GM10266 (cell line): Measurements from ENCODE around the gene RASL11B.

Source experiments
- DNase-seq: peaks from one replicate; pipeline ENCODE4 v3.0.0; 2012; ENCODE audit errors: extremely low spot score
- TF ChIP-seq, protein P1 (sequence below): IDR thresholded peaks from 2 replicates; pipeline ENCODE4 v1.5.1; 2012; ENCODE audit warnings: mild to moderate bottlenecking, low read depth; ENCODE audit not compliant: control insufficient read depth, insufficient read depth; ENCODE audit errors: missing control alignments

The RASL11B gene

GRCh38 chr4:52891743-52892142 lies 29.6 kb downstream of the RASL11B start:
- TF ChIP-seq, protein P1, sequence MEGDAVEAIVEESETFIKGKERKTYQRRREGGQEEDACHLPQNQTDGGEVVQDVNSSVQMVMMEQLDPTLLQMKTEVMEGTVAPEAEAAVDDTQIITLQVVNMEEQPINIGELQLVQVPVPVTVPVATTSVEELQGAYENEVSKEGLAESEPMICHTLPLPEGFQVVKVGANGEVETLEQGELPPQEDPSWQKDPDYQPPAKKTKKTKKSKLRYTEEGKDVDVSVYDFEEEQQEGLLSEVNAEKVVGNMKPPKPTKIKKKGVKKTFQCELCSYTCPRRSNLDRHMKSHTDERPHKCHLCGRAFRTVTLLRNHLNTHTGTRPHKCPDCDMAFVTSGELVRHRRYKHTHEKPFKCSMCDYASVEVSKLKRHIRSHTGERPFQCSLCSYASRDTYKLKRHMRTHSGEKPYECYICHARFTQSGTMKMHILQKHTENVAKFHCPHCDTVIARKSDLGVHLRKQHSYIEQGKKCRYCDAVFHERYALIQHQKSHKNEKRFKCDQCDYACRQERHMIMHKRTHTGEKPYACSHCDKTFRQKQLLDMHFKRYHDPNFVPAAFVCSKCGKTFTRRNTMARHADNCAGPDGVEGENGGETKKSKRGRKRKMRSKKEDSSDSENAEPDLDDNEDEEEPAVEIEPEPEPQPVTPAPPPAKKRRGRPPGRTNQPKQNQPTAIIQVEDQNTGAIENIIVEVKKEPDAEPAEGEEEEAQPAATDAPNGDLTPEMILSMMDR, result no peak
- no peak for DNase-seq

DNA sequence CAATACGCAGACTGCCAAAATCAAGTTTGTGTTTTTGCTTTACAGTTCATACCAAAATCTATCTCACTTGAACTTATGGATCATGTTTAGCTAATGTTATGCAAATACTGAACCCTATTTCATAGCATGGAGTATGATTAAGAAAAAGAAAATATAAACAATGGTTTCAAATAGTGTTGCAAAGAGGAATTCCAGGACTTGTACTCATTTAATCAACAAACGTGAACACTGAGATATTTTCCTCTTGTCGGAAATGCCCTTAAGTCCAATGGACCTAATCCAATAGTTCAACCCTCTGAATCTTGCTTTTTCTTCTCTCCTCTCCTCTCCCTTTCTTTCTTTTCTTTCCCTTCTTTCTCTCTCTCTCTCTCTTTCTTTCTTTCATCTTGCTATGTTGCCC lies 30.8 kb downstream of the RASL11B start:
- no peak for DNase-seq
- TF ChIP-seq, protein P1, result no peak

DNA sequence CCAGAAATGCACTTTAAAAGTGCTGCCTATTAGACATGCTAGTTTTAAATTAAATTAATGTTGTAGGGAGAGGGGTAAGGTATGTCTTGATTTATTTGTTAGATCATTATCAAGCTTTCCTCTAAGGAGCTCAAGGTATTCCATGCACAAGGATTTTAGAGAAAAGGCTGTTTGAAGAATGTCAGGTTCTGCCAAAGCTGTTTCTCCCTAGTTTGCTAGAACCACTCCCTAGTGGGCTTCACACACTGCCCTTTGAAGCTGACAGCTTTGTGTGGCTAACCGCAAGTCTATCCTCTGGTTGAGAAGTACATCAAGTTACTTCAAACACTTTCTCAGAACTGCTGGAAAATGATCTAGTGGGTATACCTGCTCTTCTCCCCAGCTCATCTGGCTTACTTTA lies 32.3 kb downstream of the RASL11B start:
- TF ChIP-seq, protein P1, result no peak
- no peak for DNase-seq

- no peak for DNase-seq
- TF ChIP-seq, protein P1, result no peak
Observed at GRCh38 chr4:52903273-52903672, 41.2 kb downstream of the RASL11B start.

DNA sequence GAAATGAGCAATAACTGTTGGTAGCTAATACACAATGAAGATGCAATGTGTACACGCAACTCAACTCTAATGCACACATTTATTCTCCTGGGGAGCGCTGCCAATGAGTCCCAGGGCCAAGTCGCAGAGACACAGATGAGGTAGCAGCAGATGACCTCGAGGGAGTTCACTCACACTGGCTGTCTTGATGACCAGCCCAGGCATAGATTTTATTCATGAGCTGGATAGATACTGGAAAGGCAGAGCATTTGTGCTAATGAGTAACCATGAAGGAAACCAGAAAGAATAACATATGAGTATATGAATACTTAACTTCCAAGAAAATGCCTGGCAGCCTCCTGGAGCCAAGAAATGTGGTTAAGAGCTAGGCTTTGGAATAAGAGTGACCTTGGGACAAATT lies 42.3 kb downstream of the RASL11B start:
- DNase-seq, result no peak
- TF ChIP-seq, protein P1, result no peak

DNA sequence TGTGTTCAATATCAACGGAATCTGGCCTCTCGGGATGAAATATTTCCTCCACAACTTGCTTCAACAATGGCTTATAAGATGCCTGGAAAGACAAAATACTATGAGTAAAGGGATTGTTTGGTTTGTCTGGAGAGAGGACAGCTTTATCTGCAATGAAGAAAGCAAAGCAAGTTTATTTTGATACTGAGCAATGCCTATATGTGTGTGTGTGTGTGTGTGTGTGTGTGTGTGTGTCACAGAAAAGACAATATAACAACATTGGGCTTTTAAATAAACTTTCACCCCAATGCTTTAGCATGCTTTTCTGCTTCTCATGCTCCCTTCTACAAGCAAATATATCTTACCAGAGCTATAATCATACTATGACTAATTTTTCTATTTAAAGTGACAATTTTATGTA lies 45.4 kb downstream of the RASL11B start:
- TF ChIP-seq, protein P1, result no peak
- DNase-seq, result no peak

DNA sequence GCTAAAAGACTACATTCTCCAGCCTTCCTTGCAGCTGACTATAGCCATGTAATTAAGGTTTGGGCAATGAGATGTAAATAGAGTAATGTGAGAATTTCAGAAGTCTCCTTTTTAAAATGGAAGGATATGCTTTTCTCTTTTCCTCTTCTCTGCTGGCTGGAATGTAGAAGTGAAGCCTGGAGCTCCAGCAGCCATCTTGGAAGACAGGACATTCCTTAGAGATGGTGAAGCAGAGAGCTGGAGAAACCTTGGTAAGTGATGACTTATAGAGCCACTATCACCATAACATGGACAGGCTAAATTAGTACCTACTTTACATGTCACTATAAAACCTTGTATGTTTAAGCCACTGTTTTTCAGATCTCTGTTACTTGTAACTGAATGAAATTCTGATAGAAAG lies 48.0 kb downstream of the RASL11B start:
- TF ChIP-seq, protein P1, result no peak
- DNase-seq, result no peak
